IMR-90 (cell line): Measurements from ENCODE around the gene VDAC1. TPM values are rescaled to one million over a fixed set of nuclear protein-coding genes. Genes with fewer than 3 reads are reported as not detected.

Experiments used
- ATAC-seq: fragments of 200-7000 bp; cut with Tn5 transposase; 2 replicates; pipeline ENCODE4 v1.9.1; 2020; ENCODE audit warnings: low read depth, mild to moderate bottlenecking, moderate library complexity
- BruUV-seq: library from RNA; stranded (reverse); fragments of 400-500 nt; replicated peaks from 2 replicates; lab custom pipeline; 2021; lab: Mats Ljungman, UMichigan
- CTCF ChIA-PET: fragments of 300-600 bp; formaldehyde crosslinking; extraction: SDS; loops from one replicate; lab custom pipeline; 2021; ENCODE audit warnings: antibody characterized with exemption; lab: Yijun Ruan, JAX
- POLR2A ChIA-PET: fragments of 300-600 bp; sonication (Branson Sonifier 250); formaldehyde crosslinking; loops from one replicate; lab custom pipeline; 2022; ENCODE audit warnings: antibody characterized with exemption; ENCODE audit not compliant: unreplicated experiment; lab: Charles Lee
- DNase-seq: peaks from one replicate; pipeline ENCODE4 v3.0.0; 2013
- H2AFZ ChIP-seq: replicated peaks from 2 replicates; pipeline ENCODE3; 2013; ENCODE audit warnings: low read length, mild to moderate bottlenecking; ENCODE audit not compliant: poor library complexity
- H2AK5ac ChIP-seq: 2 replicates; pipeline ENCODE4 v1.6.1; 2013; ENCODE audit warnings: low read depth, low read length, inconsistent platforms
- H2AK9ac ChIP-seq: replicated peaks from 2 replicates; pipeline ENCODE3; 2013; ENCODE audit warnings: mild to moderate bottlenecking, low read depth, low read length, moderate library complexity; ENCODE audit not compliant: poor library complexity
- H2BK120ac ChIP-seq: 2 replicates; pipeline ENCODE4 v1.6.1; 2013; ENCODE audit warnings: low read depth, low read length, inconsistent platforms
- H2BK15ac ChIP-seq: 3 replicates; pipeline ENCODE4 v1.6.1; 2013; ENCODE audit warnings: low read depth, low read length, inconsistent platforms
- H2BK20ac ChIP-seq: 2 replicates; pipeline ENCODE4 v1.6.1; 2013; ENCODE audit warnings: low read depth, mild to moderate bottlenecking, inconsistent platforms, low read length, moderate library complexity
- H2BK5ac ChIP-seq: 2 replicates; pipeline ENCODE4 v1.6.1; 2013; ENCODE audit warnings: mild to moderate bottlenecking, low read depth, low read length, inconsistent platforms; ENCODE audit not compliant: poor library complexity, severe bottlenecking
- H3K14ac ChIP-seq: replicated peaks from 2 replicates; pipeline ENCODE4 v1.6.1; 2013; ENCODE audit warnings: low read depth, low read length, inconsistent platforms
- H3K18ac ChIP-seq: 2 replicates; pipeline ENCODE4 v1.6.1; 2013; ENCODE audit warnings: low read depth, low read length, control low read depth
- H3K23ac ChIP-seq: 2 replicates; pipeline ENCODE4 v1.6.1; 2013; ENCODE audit warnings: low read depth, low read length, inconsistent platforms
- H3K27ac ChIP-seq: 2 replicates; pipeline ENCODE4 v1.5.1; 2013; ENCODE audit warnings: mild to moderate bottlenecking, control low read depth, low read length; ENCODE audit not compliant: insufficient read depth
- H3K27me3 ChIP-seq: 2 replicates; pipeline ENCODE4 v1.6.1; 2013; ENCODE audit warnings: low read length; ENCODE audit not compliant: control insufficient read depth, insufficient read depth
- H3K36me3 ChIP-seq: 2 replicates; pipeline ENCODE4 v1.6.1; 2013; ENCODE audit warnings: low read length, mixed read lengths; ENCODE audit not compliant: control insufficient read depth, insufficient read depth
- H3K4ac ChIP-seq: 2 replicates; pipeline ENCODE4 v1.6.1; 2013; ENCODE audit warnings: low read depth, low read length, inconsistent platforms
- H3K4me1 ChIP-seq: 2 replicates; pipeline ENCODE4 v1.6.1; 2013; ENCODE audit warnings: low read length, mixed read lengths; ENCODE audit not compliant: control insufficient read depth, insufficient read depth
- H3K4me2 ChIP-seq: 2 replicates; pipeline ENCODE4 v1.6.1; 2013; ENCODE audit warnings: low read depth, mild to moderate bottlenecking, control low read depth, low read length, moderate library complexity
- H3K4me3 ChIP-seq: 2 replicates; pipeline ENCODE4 v1.5.1; 2013; ENCODE audit warnings: low read depth, mild to moderate bottlenecking, control low read depth, low read length, moderate library complexity; ENCODE audit not compliant: insufficient read depth
- H3K56ac ChIP-seq: 2 replicates; pipeline ENCODE4 v1.6.1; 2013; ENCODE audit warnings: low read length, inconsistent platforms; ENCODE audit not compliant: insufficient read depth; ENCODE audit errors: extremely low read depth
- H3K79me1 ChIP-seq, 2 experiments: 2 replicates each; pipeline ENCODE4 v1.6.1; 2013; ENCODE audit warnings: low read length in 2 of 2, inconsistent platforms in 1 of 2, low read depth in 1 of 2
- H3K9ac ChIP-seq: 2 replicates; pipeline ENCODE4 v1.6.1; 2013; ENCODE audit warnings: low read depth, low read length, control low read depth
- H3K9me1 ChIP-seq: 2 replicates; pipeline ENCODE4 v1.6.1; 2013; ENCODE audit warnings: low read length, inconsistent platforms; ENCODE audit not compliant: insufficient read depth
- H3K9me3 ChIP-seq: 2 replicates; pipeline ENCODE4 v1.6.1; 2013; ENCODE audit warnings: low read length; ENCODE audit not compliant: control insufficient read depth, insufficient read depth
- H4K20me1 ChIP-seq: 2 replicates; pipeline ENCODE4 v1.6.1; 2013; ENCODE audit warnings: low read length, inconsistent platforms; ENCODE audit not compliant: insufficient read depth
- H4K5ac ChIP-seq: 2 replicates; pipeline ENCODE4 v1.6.1; 2013; ENCODE audit warnings: mild to moderate bottlenecking, low read depth, low read length, control low read depth
- H4K8ac ChIP-seq, 2 experiments: 2 replicates each; pipeline ENCODE4 v1.6.1; 2013; ENCODE audit warnings: low read depth in 2 of 2, low read length in 2 of 2, control low read depth in 1 of 2, inconsistent platforms in 1 of 2
- H4K91ac ChIP-seq: 2 replicates; pipeline ENCODE4 v1.6.1; 2013; ENCODE audit warnings: low read depth, low read length, inconsistent platforms; ENCODE audit not compliant: insufficient read depth
- BHLHE40 ChIP-seq: fragments of 150-350 bp; IDR thresholded peaks from 2 replicates; pipeline ENCODE4 v1.6.1; 2016; ENCODE audit warnings: mild to moderate bottlenecking, low read depth, low read length
- CEBPB ChIP-seq: IDR thresholded peaks from 2 replicates; pipeline ENCODE4 v1.6.1; 2012; ENCODE audit warnings: low read depth, low read length, improper control_type of control experiment
- CHD1 ChIP-seq: IDR thresholded peaks from 2 replicates; pipeline ENCODE4 v1.6.1; 2012; ENCODE audit warnings: low read depth, low read length, improper control_type of control experiment
- FOS ChIP-seq: fragments of 150-350 bp; IDR thresholded peaks from 2 replicates; pipeline ENCODE4 v1.6.1; 2016; ENCODE audit warnings: low read depth, low read length
- MAFK ChIP-seq: IDR thresholded peaks from 2 replicates; pipeline ENCODE4 v1.6.1; 2012; ENCODE audit warnings: low read depth, low read length, improper control_type of control experiment
- MAZ ChIP-seq: IDR thresholded peaks from 2 replicates; pipeline ENCODE4 v1.6.1; 2012; ENCODE audit warnings: low read depth, mild to moderate bottlenecking, low read length, improper control_type of control experiment, moderate library complexity, borderline replicate concordance
- MXI1 ChIP-seq: IDR thresholded peaks from 2 replicates; pipeline ENCODE4 v1.6.1; 2012; ENCODE audit warnings: low read depth, mild to moderate bottlenecking, low read length, moderate library complexity, borderline replicate concordance
- NFE2L2 ChIP-seq: fragments of 150-350 bp; IDR thresholded peaks from 2 replicates; pipeline ENCODE4 v1.6.1; 2016; ENCODE audit warnings: low read depth, mild to moderate bottlenecking, low read length
- POLR2A ChIP-seq: IDR thresholded peaks from 2 replicates; pipeline ENCODE4 v1.6.1; 2012; ENCODE audit warnings: mild to moderate bottlenecking, low read depth, low read length
- RAD21 ChIP-seq: IDR thresholded peaks from 2 replicates; pipeline ENCODE4 v1.6.1; 2012; ENCODE audit warnings: low read length, improper control_type of control experiment
- RCOR1 ChIP-seq: IDR thresholded peaks from 2 replicates; pipeline ENCODE4 v1.6.1; 2012; ENCODE audit warnings: mild to moderate bottlenecking, low read length, improper control_type of control experiment; ENCODE audit not compliant: insufficient replicate concordance
- RFX5 ChIP-seq: IDR thresholded peaks from 2 replicates; pipeline ENCODE4 v1.8.0; 2012; ENCODE audit warnings: low read depth, mild to moderate bottlenecking, low read length, moderate library complexity
- WGBS, 2 experiments: methylation state at CpG; one replicate each; pipeline versions ENCODE4 v1.1.5 to v1.1.7; 2013; ENCODE audit warnings: missing lambda C conversion rate in 2 of 2; ENCODE audit not compliant: insufficient read length in 1 of 2; ENCODE audit errors: extremely low coverage in 2 of 2; 5-methylcytosine and 5-hydroxymethylcytosine counted together
- dilution Hi-C: fragments of 300-500 bp; cut with HindIII; formaldehyde crosslinking; loops from one replicate; pipeline ENCODE4 v1.14.3; 2018; ENCODE audit warnings: low sequenced_read_pairs; ENCODE audit not compliant: unreplicated experiment
- in situ Hi-C: fragments of 300-500 bp; cut with MboI; formaldehyde crosslinking; loops from 3 replicates; pipeline ENCODE4 v1.14.3; 2019; ENCODE audit warnings: low sequenced_read_pairs, inconsistent platforms, mixed read lengths
- intact Hi-C: fragments of 100-400 bp; cut with micrococcal nuclease; formaldehyde crosslinking; loops from 2 replicates; pipeline ENCODE4 v1.10.0; 2022
- polyA plus RNA-seq, 3 experiments: library from polyadenylated mRNA; depleted of rRNA; stranded (reverse); fragments of >200 nt; gene quantifications; 2 replicates each; pipeline ENCODE4 v1.2.3, GENCODE V29; 2012; ENCODE audit warnings: low replicate concordance in 1 of 3
- total RNA-seq: library from RNA; depleted of rRNA; stranded (reverse); fragments of >200 nt; gene quantifications from 2 replicates; pipeline ENCODE4 v1.2.3, GENCODE V29; 2012
- TF ChIP-seq, protein P1 (sequence below): fragments of 150-350 bp; IDR thresholded peaks from 2 replicates; pipeline ENCODE4 v1.6.1; 2017; ENCODE audit warnings: mild to moderate bottlenecking, antibody characterized with exemption, low read length, low read depth
- TF ChIP-seq, protein P2 (sequence below): conservative IDR thresholded peaks from 2 replicates; pipeline ENCODE4 v1.5.1; 2012; ENCODE audit warnings: mild to moderate bottlenecking, low read depth, low read length, improper control_type of control experiment
- TF ChIP-seq, protein P3 (sequence below): fragments of 150-350 bp; IDR thresholded peaks from 2 replicates; pipeline ENCODE4 v1.6.1; 2016; ENCODE audit warnings: low read depth, mild to moderate bottlenecking, low read length, moderate library complexity, borderline replicate concordance

Gene VDAC1
- total and polyA plus RNA-seq, 2 of the 4 experiments (the other 2 are of a cell fraction), result 289 to 365 TPM

DNA sequence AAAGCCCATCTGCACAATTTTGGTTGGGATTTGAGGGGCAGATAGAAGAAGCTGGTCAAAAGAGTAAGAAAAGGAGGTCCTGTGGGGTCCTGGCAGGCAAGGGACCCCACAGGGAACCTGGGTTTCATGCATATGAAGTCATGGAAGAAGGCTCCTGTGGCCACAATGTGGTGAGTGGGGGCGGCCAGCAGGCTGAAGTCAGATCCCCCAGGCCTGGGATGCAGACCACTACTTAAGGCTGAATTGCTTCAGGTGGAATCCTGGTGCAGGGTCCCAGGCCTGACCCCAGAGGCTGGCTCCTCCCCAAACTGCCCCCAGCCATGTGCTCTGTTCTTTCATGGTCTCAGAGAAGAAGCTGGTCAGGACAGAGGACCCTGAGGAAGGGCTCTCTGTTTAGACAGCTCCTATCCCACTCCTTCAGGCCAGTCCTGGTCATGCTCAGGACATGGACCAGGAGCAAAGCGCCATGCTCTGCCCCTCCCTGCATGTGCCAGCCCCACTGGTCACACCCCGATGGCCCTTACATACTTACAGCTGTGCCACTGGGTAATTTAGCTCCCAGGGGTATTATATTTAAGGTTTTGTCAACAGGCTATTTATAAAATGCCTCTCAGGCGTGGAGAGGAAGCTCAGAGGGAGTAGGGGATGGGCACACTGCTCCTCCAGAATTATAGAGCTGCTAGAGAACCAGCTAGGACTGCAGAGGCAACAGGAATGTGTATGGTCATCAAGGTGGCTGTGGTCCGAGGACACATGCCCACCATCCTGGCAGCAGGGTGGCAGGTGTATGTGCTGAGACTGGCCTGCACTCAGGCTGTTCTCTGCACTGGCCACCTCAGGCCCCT lies 69.7 kb downstream of the VDAC1 start:
- H3K27ac ChIP-seq, result no peak overlapping the region
- no TSS peak for BruUV-seq
- POLR2A ChIA-PET, result no interaction called here
- intact Hi-C loops, result no loop called here
- ATAC-seq (no peak), DNase-seq (no peak)
- H3K23ac ChIP-seq, result no peak overlapping the region
- H3K4me2 ChIP-seq, result no peak overlapping the region
- WGBS, 2 experiments, result 33% methylated on average over 1 of the region's 5 CpGs; no CpG with 5 or more reads in 1 of the 2 experiments
- CTCF ChIA-PET, result interaction anchor here (0.6 kb wide), 1 partner anchor 916 kb away, joined by 7 read pairs; no protein-coding TSS in a partner anchor
- no peak overlapping the region for H2BK5ac ChIP-seq
- H3K9ac ChIP-seq, result no peak overlapping the region
- H3K9me1 ChIP-seq, result no peaks in the 10 kb centered on the region
- H4K20me1 ChIP-seq, result no peaks in the 10 kb centered on the region
- H3K56ac ChIP-seq, result no peak overlapping the region
- H2BK20ac ChIP-seq, result no peak overlapping the region
- no peak overlapping the region for H2AFZ ChIP-seq
- H4K5ac ChIP-seq, result no peak overlapping the region
- no peak overlapping the region for H2BK15ac ChIP-seq
- no peak overlapping the region for H3K4ac ChIP-seq
- no peak overlapping the region for H4K8ac ChIP-seq
- H3K79me1 ChIP-seq, result no peaks in the 10 kb centered on the region
- H3K9me3 ChIP-seq, result peaks cover 1% of the 10 kb centered on the region; the same call in 1 of the 2 replicates
- H3K4me3 ChIP-seq, result no peak overlapping the region
- no peak overlapping the region for H2BK120ac ChIP-seq
- H3K27me3 ChIP-seq, result peaks cover 32% of the 10 kb centered on the region
- no peak overlapping the region for H2AK5ac ChIP-seq
- no peaks in the 10 kb centered on the region for H3K36me3 ChIP-seq
- H4K91ac ChIP-seq, result no peak overlapping the region
- dilution Hi-C loops, result no loop called here
- H2AK9ac ChIP-seq, result peak overlapping the region; percentile 9
- no peak overlapping the region for H3K18ac ChIP-seq
- in situ Hi-C loops, result no loop called here
- H3K14ac ChIP-seq, result no peak overlapping the region
- peaks cover 2% of the 10 kb centered on the region; the same call in 1 of the 2 replicates for H3K4me1 ChIP-seq
- TF ChIP-seq, protein P1, sequence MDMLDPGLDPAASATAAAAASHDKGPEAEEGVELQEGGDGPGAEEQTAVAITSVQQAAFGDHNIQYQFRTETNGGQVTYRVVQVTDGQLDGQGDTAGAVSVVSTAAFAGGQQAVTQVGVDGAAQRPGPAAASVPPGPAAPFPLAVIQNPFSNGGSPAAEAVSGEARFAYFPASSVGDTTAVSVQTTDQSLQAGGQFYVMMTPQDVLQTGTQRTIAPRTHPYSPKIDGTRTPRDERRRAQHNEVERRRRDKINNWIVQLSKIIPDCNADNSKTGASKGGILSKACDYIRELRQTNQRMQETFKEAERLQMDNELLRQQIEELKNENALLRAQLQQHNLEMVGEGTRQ, result no peak
- TF ChIP-seq, protein P2, sequence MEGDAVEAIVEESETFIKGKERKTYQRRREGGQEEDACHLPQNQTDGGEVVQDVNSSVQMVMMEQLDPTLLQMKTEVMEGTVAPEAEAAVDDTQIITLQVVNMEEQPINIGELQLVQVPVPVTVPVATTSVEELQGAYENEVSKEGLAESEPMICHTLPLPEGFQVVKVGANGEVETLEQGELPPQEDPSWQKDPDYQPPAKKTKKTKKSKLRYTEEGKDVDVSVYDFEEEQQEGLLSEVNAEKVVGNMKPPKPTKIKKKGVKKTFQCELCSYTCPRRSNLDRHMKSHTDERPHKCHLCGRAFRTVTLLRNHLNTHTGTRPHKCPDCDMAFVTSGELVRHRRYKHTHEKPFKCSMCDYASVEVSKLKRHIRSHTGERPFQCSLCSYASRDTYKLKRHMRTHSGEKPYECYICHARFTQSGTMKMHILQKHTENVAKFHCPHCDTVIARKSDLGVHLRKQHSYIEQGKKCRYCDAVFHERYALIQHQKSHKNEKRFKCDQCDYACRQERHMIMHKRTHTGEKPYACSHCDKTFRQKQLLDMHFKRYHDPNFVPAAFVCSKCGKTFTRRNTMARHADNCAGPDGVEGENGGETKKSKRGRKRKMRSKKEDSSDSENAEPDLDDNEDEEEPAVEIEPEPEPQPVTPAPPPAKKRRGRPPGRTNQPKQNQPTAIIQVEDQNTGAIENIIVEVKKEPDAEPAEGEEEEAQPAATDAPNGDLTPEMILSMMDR, result no peak
- TF ChIP-seq MAFK, result no peak
- TF ChIP-seq RFX5, result no peak
- TF ChIP-seq MXI1, result no peak
- no peak for TF ChIP-seq CEBPB
- no peak for TF ChIP-seq NFE2L2
- TF ChIP-seq RCOR1, result no peak
- TF ChIP-seq BHLHE40, result no peak
- TF ChIP-seq POLR2A, result no peak
- TF ChIP-seq, protein P3, sequence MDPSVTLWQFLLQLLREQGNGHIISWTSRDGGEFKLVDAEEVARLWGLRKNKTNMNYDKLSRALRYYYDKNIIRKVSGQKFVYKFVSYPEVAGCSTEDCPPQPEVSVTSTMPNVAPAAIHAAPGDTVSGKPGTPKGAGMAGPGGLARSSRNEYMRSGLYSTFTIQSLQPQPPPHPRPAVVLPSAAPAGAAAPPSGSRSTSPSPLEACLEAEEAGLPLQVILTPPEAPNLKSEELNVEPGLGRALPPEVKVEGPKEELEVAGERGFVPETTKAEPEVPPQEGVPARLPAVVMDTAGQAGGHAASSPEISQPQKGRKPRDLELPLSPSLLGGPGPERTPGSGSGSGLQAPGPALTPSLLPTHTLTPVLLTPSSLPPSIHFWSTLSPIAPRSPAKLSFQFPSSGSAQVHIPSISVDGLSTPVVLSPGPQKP, result no peak
- no peak for TF ChIP-seq CHD1
- no peak for TF ChIP-seq RAD21
- no peak for TF ChIP-seq FOS
- TF ChIP-seq MAZ, result no peak
